Choroid plexus epithelial cell (primary cell): ENCODE measurements around the gene ATP5MK.
A peak's percentile ranks its signal among the peaks of the same experiment; 100 is the strongest.

ENCODE experiments used
- DNase-seq: peaks from one replicate; pipeline ENCODE4 v3.0.0-alpha.2; 2010; ENCODE audit warnings: low read depth
- H3K4me3 ChIP-seq: 2 replicates; pipeline ENCODE4 v1.5.1; 2011; ENCODE audit warnings: low read depth, mild to moderate bottlenecking, control low read depth, low read length, moderate library complexity
- CTCF ChIP-seq: conservative IDR thresholded peaks from 2 replicates; pipeline ENCODE4 v1.5.1; 2011; ENCODE audit warnings: low read depth, mild to moderate bottlenecking, control low read depth, inconsistent platforms, low read length, moderate library complexity

ATP5MK gene

DNA sequence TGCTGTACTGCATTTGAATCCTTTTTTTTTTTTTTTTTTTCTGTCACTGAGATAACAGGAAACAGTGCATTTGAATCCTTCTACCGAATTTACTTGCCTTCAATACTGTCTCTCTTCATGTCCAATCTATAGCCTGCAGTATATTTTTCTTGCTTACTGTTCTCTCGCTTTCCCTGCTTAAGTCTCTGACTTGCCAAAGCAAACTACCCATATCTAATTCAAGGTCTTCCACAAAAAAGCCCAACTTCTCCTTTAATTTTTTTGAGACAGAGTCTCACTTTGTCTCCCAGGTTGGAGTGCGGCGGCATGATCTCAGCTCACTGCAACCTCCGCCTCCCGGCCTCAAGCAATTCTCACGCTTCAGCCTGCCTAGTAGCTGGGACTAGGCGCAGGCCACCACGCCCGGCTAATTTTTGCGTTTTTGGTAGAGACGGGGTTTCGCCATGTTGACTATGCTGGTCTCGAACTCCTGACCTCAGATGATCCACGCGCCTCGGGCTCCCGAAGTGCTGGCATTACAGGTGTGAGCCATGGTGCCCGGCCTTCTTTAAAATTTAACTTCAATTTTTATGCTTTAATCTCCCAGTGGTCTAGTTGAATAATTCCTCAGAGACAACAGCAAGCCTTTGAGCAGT is 1.0 kb upstream of the ATP5MK start:
- peak; percentile 6 for DNase-seq
- peak overlapping the region; percentile 97 for H3K4me3 ChIP-seq
- no peak for TF ChIP-seq CTCF

- TF ChIP-seq CTCF, result no peak
- no peak for DNase-seq
- peak overlapping the region; percentile 97 for H3K4me3 ChIP-seq
These were observed 463 bp upstream of the ATP5MK start for GRCh38 chr10:103396789-103397087.

DNA sequence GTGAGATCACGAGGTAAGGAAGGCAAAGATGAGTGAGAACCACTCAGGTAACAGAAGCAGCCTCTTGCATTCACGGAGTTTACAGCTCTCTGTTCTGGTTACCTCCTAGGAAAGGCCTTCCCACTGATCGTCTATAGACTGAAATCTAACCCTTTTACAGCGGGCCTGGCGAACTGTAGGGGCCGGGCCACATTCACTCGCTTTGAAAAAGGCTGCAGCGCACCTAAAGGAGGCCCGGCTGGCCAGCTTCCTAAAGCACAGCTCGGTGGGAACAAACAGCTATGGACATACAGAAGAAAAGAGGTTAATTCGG is 565 bp downstream of the ATP5MK start:
- TF ChIP-seq CTCF, result no peak
- peak overlapping the region; percentile 97 for H3K4me3 ChIP-seq
- peak; percentile 39 for DNase-seq

GRCh38 chr10:103394180-103394579 is 2.1 kb downstream of the ATP5MK start:
- no peak overlapping the region for H3K4me3 ChIP-seq

GRCh38 chr10:103382769-103383168 is 13.5 kb downstream of the ATP5MK start:
- DNase-seq, result no peak
- TF ChIP-seq CTCF, result no peak
- H3K4me3 ChIP-seq, result no peak overlapping the region

More at GRCh38 chr10:103394180-103394579, 2.1 kb downstream of the ATP5MK start:
- DNase-seq, result peak; percentile 7
- TF ChIP-seq CTCF, result no peak

GRCh38 chr10:103374263-103374662 is 22.0 kb downstream of the ATP5MK start:
- H3K4me3 ChIP-seq, result no peak overlapping the region
- TF ChIP-seq CTCF, result no peak
- no peak for DNase-seq

GRCh38 chr10:103373544-103373943 is 22.7 kb downstream of the ATP5MK start:
- no peak for TF ChIP-seq CTCF
- DNase-seq, result no peak
- no peak overlapping the region for H3K4me3 ChIP-seq
